DLD1 (cell line): ENCODE results near the gene NEAT1.

ENCODE experiments used
- in situ Hi-C: cut with HindIII; loops from 2 replicates; pipeline ENCODE4 v1.10.0; 2017; ENCODE audit warnings: low sequenced_read_pairs

Gene NEAT1

GRCh38 chr11:65432686-65433582 is 10.3 kb downstream of the NEAT1 start:
- in situ Hi-C loops: no loop called here

GRCh38 chr11:65433657-65434056 is 11.1 kb downstream of the NEAT1 start:
- in situ Hi-C loops: no loop called here

- in situ Hi-C loops: no loop called here
These were observed 11.6 kb downstream of the NEAT1 start for GRCh38 chr11:65434057-65434666.

GRCh38 chr11:65434667-65435410 is 12.2 kb downstream of the NEAT1 start:
- in situ Hi-C loops: no loop called here

- in situ Hi-C loops: no loop called here
These were observed 12.9 kb downstream of the NEAT1 start for GRCh38 chr11:65435411-65435931.

- in situ Hi-C loops: no loop called here
These were observed 13.4 kb downstream of the NEAT1 start for GRCh38 chr11:65435981-65436411.

DNA sequence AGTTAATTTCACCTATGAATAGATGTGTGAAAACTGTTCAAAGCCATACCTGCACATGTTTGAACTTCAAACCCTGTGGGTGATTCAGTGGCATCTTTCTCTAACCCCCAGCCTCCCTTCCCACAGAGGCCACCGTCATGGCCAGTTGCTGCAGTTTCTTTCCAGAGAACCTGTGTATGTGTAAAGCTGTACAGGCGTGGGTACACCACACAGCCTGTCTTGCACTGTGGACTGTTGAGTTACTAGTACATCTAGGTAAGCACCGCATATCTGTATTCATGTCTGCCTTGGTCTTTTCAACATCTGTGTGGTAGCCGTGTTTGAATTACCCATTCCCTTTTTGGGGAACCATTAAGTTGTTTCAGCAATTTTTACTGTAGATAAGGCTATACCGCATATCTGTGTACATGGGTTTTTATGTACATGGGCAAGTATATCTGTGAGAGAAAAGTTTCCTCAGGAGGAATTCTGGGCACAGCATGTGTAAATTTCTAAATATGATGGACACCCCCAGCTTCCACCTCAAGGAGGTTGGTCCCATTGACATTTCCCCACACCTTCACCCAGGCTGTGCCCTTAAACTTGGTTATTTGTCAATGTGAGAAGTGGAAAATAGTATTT is 13.9 kb downstream of the NEAT1 start:
- in situ Hi-C loops: no loop called here

- in situ Hi-C loops: no loop called here
These were observed 15.0 kb downstream of the NEAT1 start for GRCh38 chr11:65437436-65438227.

DNA sequence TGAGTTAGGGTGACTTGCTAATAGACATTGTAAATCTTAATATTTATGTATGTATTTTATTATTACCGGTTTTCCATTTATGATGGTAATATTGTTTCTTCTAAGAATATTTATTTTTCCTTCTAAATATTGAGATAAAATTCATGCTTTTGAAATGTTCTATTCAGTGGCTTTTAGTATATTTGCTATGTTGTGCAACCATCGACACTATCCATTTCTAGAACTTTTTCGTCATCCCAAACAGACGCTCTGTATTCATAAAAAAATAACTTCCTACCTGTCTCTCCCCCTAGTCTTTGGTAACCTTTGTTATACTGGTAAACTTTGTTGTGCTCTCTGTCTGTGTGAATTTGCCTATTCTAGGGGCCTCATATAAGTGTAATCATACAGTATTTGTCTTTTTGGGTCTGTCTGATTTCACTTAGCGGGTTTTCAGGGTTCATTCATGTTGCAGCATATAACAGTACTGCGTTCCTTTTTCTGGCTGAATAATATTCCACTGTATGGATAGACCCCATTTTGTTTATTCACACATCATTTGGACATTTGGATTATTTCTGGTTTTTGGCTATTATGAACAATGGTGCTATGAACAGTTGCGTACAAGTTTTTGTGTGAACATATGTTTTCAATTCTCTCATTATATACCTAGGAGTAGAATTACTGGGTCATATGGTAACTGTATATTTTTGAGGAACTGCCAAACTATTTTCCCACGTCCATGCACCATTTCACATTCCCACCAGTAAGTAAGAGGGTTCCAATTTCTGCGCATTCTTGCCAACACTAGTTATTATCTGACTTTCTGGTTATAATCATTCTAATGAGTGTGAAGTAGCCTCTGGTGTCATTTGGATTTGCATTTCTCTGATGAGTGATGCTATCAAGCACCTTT is 15.9 kb downstream of the NEAT1 start:
- in situ Hi-C loops: no loop called here

GRCh38 chr11:65439331-65440181 is 17.0 kb downstream of the NEAT1 start:
- in situ Hi-C loops: no loop called here

- in situ Hi-C loops: no loop called here
These were observed 18.4 kb downstream of the NEAT1 start for GRCh38 chr11:65440831-65441499.

- in situ Hi-C loops: no loop called here
These were observed 20.3 kb downstream of the NEAT1 start for GRCh38 chr11:65442842-65443331.

DNA sequence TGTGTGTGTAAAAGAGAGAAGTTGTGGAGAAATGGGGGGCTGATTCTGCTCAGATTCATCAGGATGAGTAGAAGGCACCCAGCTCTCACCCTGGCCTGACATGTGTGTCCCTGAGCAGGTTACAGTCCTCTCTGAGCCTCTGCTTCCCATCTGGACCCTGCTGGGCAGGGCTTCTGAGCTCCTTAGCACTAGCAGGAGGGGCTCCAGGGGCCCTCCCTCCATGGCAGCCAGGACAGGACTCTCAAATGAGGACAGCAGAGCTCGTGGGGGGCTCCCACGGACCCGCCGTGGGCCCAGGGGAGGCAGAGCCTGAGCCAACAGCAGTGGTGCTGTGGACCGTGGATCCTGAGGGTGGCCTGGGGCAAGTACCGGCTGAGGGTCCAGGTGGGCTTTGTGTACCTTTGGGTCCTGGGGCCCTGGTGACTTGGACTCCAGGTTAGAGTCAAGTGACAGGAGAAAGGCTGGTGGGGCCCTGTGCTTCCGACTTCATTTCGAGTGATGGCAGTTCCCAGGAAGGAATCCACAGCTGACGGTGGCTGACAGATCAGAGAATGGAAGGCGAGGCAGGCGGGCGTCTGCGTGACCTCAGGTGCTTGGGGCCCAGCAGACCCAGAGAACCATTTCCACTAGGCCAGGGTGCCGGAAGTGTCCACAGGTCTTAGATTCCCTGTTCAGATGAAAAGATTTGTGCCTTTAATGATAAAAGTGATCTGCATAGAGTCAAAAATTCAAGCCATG is 21.9 kb downstream of the NEAT1 start:
- in situ Hi-C loops: no loop called here

DNA sequence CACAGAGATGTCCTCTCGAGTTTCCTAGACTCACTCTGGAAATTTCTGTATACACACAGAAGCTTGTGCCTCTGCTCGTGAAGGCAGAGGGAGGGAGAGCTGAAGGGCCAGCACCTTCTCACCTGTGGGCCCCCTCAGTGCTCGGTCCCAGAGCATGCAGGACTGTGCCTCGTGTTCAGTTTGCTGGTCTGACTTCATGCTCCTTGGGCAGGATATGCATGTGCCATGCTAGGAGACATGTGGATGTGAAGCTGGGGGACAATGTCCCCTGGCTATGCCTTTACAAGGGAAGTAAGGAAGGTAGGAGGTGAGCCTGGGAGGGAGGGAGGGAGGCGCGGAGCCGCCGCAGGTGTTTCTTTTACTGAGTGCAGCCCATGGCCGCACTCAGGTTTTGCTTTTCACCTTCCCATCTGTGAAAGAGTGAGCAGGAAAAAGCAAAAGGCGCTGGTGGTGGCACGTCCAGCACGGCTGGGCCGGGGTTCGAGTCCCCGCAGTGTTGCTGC is 22.6 kb downstream of the NEAT1 start:
- in situ Hi-C loops: no loop called here

GRCh38 chr11:65445604-65446445 is 23.2 kb downstream of the NEAT1 start:
- in situ Hi-C loops: no loop called here
